Measurements from ENCODE around the gene NDC80. TPM values are rescaled to one million over a fixed set of nuclear protein-coding genes. Genes with fewer than 3 reads are reported as not detected.

NDC80 gene
- total RNA-seq, 1 donor from 2014 or later: 7.9 TPM

- Mint-ChIP-seq H3K27me3 (ENCODE audit: unreplicated experiment) (no peaks in the 10 kb centered on the region), H3K9me3 (ENCODE audit: unreplicated experiment) (no peaks in the 10 kb centered on the region), H3K27ac (ENCODE audit: unreplicated experiment) (no peak overlapping the region), H3K4me3 (ENCODE audit: unreplicated experiment) (no peak overlapping the region), H3K36me3 (ENCODE audit: unreplicated experiment) (peaks cover 6% of the 10 kb centered on the region), H3K4me1 (ENCODE audit: unreplicated experiment) (peaks cover 26% of the 10 kb centered on the region)
- TF ChIP-seq, protein P1, sequence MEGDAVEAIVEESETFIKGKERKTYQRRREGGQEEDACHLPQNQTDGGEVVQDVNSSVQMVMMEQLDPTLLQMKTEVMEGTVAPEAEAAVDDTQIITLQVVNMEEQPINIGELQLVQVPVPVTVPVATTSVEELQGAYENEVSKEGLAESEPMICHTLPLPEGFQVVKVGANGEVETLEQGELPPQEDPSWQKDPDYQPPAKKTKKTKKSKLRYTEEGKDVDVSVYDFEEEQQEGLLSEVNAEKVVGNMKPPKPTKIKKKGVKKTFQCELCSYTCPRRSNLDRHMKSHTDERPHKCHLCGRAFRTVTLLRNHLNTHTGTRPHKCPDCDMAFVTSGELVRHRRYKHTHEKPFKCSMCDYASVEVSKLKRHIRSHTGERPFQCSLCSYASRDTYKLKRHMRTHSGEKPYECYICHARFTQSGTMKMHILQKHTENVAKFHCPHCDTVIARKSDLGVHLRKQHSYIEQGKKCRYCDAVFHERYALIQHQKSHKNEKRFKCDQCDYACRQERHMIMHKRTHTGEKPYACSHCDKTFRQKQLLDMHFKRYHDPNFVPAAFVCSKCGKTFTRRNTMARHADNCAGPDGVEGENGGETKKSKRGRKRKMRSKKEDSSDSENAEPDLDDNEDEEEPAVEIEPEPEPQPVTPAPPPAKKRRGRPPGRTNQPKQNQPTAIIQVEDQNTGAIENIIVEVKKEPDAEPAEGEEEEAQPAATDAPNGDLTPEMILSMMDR (IDR thresholded peaks at IDR 0.05): no peak
- no peak for DNase-seq (ENCODE audit: extremely low spot score, unreplicated experiment)
These were observed 3.2 kb upstream of the NDC80 start for GRCh38 chr18:2568129-2568528.

- no peak overlapping the region for H3K27ac Mint-ChIP-seq (ENCODE audit: unreplicated experiment)
- peaks cover 6% of the 10 kb centered on the region for H3K36me3 Mint-ChIP-seq (ENCODE audit: unreplicated experiment)
- peaks cover 30% of the 10 kb centered on the region for H3K4me1 Mint-ChIP-seq (ENCODE audit: unreplicated experiment)
- H3K4me3 Mint-ChIP-seq (ENCODE audit: unreplicated experiment): no peak overlapping the region
- TF ChIP-seq, protein P1 (IDR thresholded peaks at IDR 0.05): no peak
- no peaks in the 10 kb centered on the region for H3K27me3 Mint-ChIP-seq (ENCODE audit: unreplicated experiment)
- no peak for DNase-seq (ENCODE audit: extremely low spot score, unreplicated experiment)
- H3K9me3 Mint-ChIP-seq (ENCODE audit: unreplicated experiment): no peaks in the 10 kb centered on the region
These were observed 2.8 kb upstream of the NDC80 start for GRCh38 chr18:2568605-2569004.

- DNase-seq (ENCODE audit: extremely low spot score, unreplicated experiment): no peak
- no peaks in the 10 kb centered on the region for H3K9me3 Mint-ChIP-seq (ENCODE audit: unreplicated experiment)
- H3K4me1 Mint-ChIP-seq (ENCODE audit: unreplicated experiment): peaks cover 37% of the 10 kb centered on the region
- peak overlapping the region; percentile 100 for H3K27ac Mint-ChIP-seq (ENCODE audit: unreplicated experiment)
- H3K36me3 Mint-ChIP-seq (ENCODE audit: unreplicated experiment): peaks cover 6% of the 10 kb centered on the region
- no peaks in the 10 kb centered on the region for H3K27me3 Mint-ChIP-seq (ENCODE audit: unreplicated experiment)
- TF ChIP-seq, protein P1 (IDR thresholded peaks at IDR 0.05): no peak
- H3K4me3 Mint-ChIP-seq (ENCODE audit: unreplicated experiment): peak overlapping the region; percentile 100
These were observed 1.8 kb upstream of the NDC80 start for GRCh38 chr18:2569338-2570207.

DNA sequence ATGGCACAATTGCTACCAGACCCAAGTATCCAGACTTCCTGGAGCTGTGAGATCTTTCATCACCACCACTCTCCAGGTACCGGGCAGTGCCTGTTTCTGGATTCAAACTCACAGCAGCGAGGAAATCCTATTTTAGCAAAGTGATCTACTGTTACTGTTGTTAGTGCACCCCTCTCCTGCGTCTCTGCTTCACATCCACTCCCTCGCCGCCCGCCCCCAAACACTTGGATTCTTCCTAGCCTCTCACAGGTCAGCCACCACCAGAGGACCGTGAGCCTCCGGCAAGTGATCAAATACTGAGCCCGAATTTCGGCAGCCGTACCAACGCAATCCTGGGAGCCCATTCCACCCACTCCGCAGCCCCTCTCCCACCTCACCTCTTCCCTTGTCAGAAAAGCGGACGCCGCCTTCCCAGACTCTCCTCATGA, 571 bp upstream of the NDC80 start:
- TF ChIP-seq, protein P1 (IDR thresholded peaks at IDR 0.05): peak; percentile 29
- no peaks in the 10 kb centered on the region for H3K9me3 Mint-ChIP-seq (ENCODE audit: unreplicated experiment)
- DNase-seq (ENCODE audit: extremely low spot score, unreplicated experiment): peak; percentile 89

GRCh38 chr18:2572171-2572569, 813 bp downstream of the NDC80 start:
- TF ChIP-seq, protein P1 (IDR thresholded peaks at IDR 0.05): no peak
- no peak for DNase-seq (ENCODE audit: extremely low spot score, unreplicated experiment)
- H3K27ac Mint-ChIP-seq (ENCODE audit: unreplicated experiment): peak overlapping the region; percentile 100
- H3K9me3 Mint-ChIP-seq (ENCODE audit: unreplicated experiment): no peaks in the 10 kb centered on the region
- peaks cover 44% of the 10 kb centered on the region for H3K4me1 Mint-ChIP-seq (ENCODE audit: unreplicated experiment)
- peak overlapping the region; percentile 100 for H3K4me3 Mint-ChIP-seq (ENCODE audit: unreplicated experiment)
- H3K36me3 Mint-ChIP-seq (ENCODE audit: unreplicated experiment): no peaks in the 10 kb centered on the region
- no peaks in the 10 kb centered on the region for H3K27me3 Mint-ChIP-seq (ENCODE audit: unreplicated experiment)

More for the DNA sequence above, 571 bp upstream of the NDC80 start:
- Mint-ChIP-seq H3K27me3 (ENCODE audit: unreplicated experiment) (no peaks in the 10 kb centered on the region), H3K4me1 (ENCODE audit: unreplicated experiment) (peaks cover 41% of the 10 kb centered on the region), H3K27ac (ENCODE audit: unreplicated experiment) (peak overlapping the region; percentile 100), H3K36me3 (ENCODE audit: unreplicated experiment) (peaks cover 3% of the 10 kb centered on the region), H3K4me3 (ENCODE audit: unreplicated experiment) (peak overlapping the region; percentile 100)
